Epithelial cell of proximal tubule (primary cell): Measurements from ENCODE around the gene TMPRSS5. TPM values are rescaled to one million over a fixed set of nuclear protein-coding genes. Genes with fewer than 3 reads are reported as not detected.

Experiments
- DNase-seq: peaks from one replicate; pipeline ENCODE4 v3.0.0-alpha.2; 2011; ENCODE audit warnings: low read depth
- H3K4me3 ChIP-seq: 2 replicates; pipeline ENCODE4 v1.5.1; 2011; ENCODE audit warnings: low read depth, mild to moderate bottlenecking, low read length
- total RNA-seq: library from RNA; depleted of rRNA; stranded (reverse); fragments of >200 nt; gene quantifications from 2 replicates; pipeline ENCODE4 v1.2.3, GENCODE V29; 2015
- TF ChIP-seq, protein P1 (sequence below): conservative IDR thresholded peaks from 2 replicates; pipeline ENCODE4 v1.5.1; 2012; ENCODE audit warnings: low read depth, mild to moderate bottlenecking, low read length

Gene TMPRSS5
- total RNA-seq, 1 donor from 2014 or later: 0.63 TPM

DNA sequence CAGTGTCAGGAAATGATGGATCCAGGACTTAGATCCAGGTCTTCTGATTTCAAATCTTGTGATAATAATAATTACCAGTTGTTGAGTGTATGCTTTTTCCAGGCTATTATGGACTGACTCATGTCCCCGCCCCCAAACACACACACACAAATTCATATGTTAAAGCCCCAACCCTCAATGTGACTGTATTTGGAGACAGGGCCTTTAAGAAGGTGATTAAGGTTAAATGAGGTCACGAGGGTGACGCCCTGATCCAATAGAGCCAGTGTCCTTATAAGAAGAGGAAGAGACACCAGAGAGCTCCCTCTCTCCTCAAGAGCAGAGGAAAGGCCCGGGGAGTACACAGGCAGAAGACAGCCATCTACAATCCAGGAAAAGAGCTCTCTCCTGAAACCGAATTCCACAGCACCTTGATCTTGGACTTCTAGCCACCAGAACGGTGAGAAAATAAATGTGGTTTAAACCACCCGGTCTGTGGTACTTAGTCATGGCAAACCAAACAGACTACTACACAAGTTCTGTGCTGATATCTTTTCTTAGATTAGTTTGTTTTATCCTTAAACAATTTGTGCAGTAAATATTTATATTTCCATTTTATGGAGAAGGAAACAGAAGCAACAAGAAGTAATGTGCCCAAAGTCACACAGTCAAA, 8.2 kb downstream of the TMPRSS5 start:
- no peak overlapping the region for H3K4me3 ChIP-seq
- DNase-seq: no peak
- TF ChIP-seq, protein P1, sequence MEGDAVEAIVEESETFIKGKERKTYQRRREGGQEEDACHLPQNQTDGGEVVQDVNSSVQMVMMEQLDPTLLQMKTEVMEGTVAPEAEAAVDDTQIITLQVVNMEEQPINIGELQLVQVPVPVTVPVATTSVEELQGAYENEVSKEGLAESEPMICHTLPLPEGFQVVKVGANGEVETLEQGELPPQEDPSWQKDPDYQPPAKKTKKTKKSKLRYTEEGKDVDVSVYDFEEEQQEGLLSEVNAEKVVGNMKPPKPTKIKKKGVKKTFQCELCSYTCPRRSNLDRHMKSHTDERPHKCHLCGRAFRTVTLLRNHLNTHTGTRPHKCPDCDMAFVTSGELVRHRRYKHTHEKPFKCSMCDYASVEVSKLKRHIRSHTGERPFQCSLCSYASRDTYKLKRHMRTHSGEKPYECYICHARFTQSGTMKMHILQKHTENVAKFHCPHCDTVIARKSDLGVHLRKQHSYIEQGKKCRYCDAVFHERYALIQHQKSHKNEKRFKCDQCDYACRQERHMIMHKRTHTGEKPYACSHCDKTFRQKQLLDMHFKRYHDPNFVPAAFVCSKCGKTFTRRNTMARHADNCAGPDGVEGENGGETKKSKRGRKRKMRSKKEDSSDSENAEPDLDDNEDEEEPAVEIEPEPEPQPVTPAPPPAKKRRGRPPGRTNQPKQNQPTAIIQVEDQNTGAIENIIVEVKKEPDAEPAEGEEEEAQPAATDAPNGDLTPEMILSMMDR: no peak

DNA sequence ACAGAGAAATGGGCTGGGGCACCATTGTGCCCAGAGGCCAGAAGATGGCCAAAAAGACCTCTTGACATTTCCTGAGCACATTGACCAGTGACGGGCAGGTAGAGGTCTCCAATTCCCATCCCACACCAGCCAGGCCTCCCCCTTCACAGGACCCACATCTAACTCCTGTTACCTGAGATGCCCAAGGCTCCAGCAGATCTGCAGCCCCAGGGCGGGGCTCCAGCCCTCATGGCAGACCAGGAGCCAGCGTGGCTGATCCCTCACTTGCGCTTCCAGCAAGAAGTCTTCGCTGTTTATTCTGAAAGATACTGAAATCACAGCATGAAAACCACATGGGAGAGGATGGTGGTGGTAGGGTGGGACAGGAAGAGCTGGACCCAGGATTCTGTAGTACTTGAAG, 9.0 kb downstream of the TMPRSS5 start:
- H3K4me3 ChIP-seq: no peak overlapping the region
- no peak for DNase-seq
- TF ChIP-seq, protein P1: no peak

DNA sequence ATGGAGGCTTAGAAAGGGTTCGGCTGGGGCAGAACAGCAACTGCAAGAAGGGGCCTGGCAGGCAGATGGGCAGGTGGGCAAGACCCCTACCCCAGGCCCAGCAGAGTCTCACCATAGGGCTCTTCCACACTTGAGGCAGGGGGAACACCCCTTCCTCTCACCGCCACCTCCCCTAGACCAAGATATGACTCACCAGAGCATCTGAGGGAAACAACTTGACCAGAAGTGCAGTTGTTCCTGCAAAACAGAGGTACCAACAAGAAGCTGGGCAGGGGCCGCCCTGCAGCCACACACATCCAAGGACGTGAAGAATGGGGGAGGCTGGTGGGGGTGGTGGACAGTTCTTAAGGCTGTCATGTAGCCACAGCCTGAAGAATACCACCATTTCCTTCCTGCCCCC, 10.9 kb downstream of the TMPRSS5 start:
- no peak overlapping the region for H3K4me3 ChIP-seq
- TF ChIP-seq, protein P1: no peak
- DNase-seq: no peak

DNA sequence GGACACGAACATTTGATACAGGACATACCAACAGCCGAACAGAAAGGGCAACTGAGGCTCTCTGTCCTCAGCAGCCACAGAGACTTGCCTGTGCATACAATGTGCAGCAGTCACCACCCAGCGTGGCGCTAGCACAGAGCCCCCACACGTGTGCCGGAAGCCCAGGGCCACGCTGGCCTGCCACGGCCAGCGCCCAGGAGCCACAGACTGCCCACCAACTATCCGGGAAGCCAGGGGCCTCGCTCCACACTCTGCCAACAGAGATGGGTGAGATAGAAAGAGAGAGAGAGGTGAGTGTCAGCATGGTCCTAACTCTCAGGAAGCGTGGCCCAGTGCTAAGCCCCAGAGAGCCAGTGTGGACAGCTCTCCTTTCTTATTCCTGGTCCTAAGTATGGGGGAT, 11.7 kb downstream of the TMPRSS5 start:
- DNase-seq: no peak
- H3K4me3 ChIP-seq: no peak overlapping the region
- TF ChIP-seq, protein P1: no peak

DNA sequence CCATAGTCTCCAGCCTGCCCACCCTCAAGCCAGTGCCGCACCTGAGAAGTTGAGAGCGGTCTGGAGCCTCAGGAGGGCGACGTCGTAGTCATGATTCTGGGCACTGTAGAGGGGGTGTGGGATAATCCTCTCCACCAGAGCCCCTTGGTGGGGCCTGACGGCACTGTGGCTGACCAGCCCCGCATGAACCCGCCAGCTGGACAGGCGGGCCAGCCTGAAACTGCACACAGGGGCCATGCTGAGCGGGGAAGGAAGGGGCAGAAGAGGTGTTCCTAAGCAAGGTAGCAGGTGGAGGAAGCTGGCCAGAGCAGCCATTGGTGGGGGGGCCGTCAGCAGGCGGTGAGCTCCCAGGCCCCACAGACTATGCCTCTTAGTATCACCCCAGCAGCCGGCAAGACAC, 13.1 kb downstream of the TMPRSS5 start:
- TF ChIP-seq, protein P1: no peak
- DNase-seq: no peak

DNA sequence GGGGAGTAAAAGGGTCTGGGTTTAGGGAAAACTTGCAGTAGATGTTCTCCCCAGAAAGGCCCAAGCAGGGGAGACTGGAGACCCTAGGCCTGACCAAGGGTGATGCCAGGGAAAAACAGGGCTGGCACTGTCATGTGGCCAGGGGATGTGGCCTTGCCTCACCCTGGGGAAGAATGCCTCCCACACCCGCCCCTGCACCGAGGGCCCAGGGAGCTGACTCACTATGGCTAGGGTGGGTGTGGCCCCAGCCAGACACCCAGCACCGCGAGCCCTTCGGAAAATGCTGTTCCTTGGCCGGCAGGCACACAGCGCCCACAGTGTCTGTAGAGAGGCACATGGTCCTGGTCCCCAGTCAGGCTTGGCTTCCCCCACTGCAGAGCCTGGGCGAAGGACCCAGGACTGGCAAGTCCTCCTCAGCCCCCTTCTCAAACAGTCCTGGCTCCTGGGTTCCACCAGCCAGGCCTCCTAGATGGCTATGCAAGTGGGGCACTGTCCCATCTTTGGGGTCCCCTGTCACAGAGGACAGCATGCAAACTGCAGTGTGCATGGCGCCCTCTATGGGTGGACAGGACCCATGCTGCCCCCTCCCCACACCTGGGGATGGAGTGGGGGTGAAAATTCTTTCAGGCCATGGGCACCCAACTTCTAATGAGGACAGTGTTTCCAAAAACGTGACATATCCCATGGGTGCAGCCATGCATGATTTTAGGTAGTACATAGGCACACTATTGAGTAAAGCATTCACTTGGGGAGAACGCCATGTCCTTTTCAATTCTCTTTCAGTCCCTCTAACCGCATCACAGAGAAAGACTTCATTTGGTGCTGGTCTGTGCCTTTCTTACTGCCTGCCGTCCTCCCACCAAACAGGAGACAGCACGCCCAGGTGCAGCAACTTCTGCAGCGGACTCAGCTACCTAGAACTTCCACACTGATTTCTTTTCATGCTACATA, 15.2 kb downstream of the TMPRSS5 start:
- DNase-seq: no peak
- TF ChIP-seq, protein P1: peak; percentile 51
- H3K4me3 ChIP-seq: no peak overlapping the region

More for the DNA sequence above, 13.1 kb downstream of the TMPRSS5 start:
- H3K4me3 ChIP-seq: no peak overlapping the region
